ENCODE data around the gene D2HGDH. TPM values are rescaled to one million over a fixed set of nuclear protein-coding genes. Genes with fewer than 3 reads are reported as not detected.
A peak's percentile ranks its signal among the peaks of the same experiment; 100 is the strongest.
"Not testable (repeated sequence)": the region's sequence is repeated elsewhere in the genome, so short reads cannot be mapped to it uniquely, and the experiment has no call there.

D2HGDH gene
- total RNA-seq, 4 donors from 2014 or later = 24.7 to 58.8 (median 43.9) TPM

GRCh38 chr2:241730671-241731293, 3.6 kb upstream of the D2HGDH start:
- Histone ChIP-seq H3K4me3 (no peak overlapping the region), H3K4me1 (peaks cover 0 to 18% (median 6%) of the 10 kb centered on the region in 4 donors), H3K9me3 (no peaks in the 10 kb centered on the region), H3K36me3 (peaks cover 0 to 19% (median 0%) of the 10 kb centered on the region in 3 donors), H3K27me3 (no peaks in the 10 kb centered on the region), H3K27ac (no peak overlapping the region)
- DNase-seq (ENCODE audit: low spot score in 2 of 2) = no peak
- TF ChIP-seq EP300 (IDR thresholded peaks at IDR 0.05) = no peak
- TF ChIP-seq, protein P1, sequence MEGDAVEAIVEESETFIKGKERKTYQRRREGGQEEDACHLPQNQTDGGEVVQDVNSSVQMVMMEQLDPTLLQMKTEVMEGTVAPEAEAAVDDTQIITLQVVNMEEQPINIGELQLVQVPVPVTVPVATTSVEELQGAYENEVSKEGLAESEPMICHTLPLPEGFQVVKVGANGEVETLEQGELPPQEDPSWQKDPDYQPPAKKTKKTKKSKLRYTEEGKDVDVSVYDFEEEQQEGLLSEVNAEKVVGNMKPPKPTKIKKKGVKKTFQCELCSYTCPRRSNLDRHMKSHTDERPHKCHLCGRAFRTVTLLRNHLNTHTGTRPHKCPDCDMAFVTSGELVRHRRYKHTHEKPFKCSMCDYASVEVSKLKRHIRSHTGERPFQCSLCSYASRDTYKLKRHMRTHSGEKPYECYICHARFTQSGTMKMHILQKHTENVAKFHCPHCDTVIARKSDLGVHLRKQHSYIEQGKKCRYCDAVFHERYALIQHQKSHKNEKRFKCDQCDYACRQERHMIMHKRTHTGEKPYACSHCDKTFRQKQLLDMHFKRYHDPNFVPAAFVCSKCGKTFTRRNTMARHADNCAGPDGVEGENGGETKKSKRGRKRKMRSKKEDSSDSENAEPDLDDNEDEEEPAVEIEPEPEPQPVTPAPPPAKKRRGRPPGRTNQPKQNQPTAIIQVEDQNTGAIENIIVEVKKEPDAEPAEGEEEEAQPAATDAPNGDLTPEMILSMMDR (IDR thresholded peaks at IDR 0.05) = no peak
- no peak for TF ChIP-seq POLR2A (IDR thresholded peaks at IDR 0.05)
- WGBS, 2 donors = 81 to 85% methylated on average over 12 of the region's 12 CpGs

- peaks cover 0 to 25% (median 7%) of the 10 kb centered on the region in 4 donors for H3K4me1 ChIP-seq
- not testable (repeated sequence) for H3K36me3 ChIP-seq, H3K9me3 ChIP-seq, H3K27me3 ChIP-seq
- 48 to 66% methylated on average over 16 to 24 of the region's 26 CpGs for WGBS, 2 donors
- peak overlapping the region in 1 of 4 donors; percentile 22 for H3K4me3 ChIP-seq
- H3K27ac ChIP-seq = peak overlapping the region in 2 of 4 donors; percentile 15 to 34
- DNase-seq (ENCODE audit: low spot score in 2 of 2) = peak in 1 of 2 donors; percentile 55
- TF ChIP-seq, protein P1 (IDR thresholded peaks at IDR 0.05) = peak; percentile 42 to 65 (median 47)
Measured at GRCh38 chr2:241732513-241733186, 1.8 kb upstream of the D2HGDH start.

DNA sequence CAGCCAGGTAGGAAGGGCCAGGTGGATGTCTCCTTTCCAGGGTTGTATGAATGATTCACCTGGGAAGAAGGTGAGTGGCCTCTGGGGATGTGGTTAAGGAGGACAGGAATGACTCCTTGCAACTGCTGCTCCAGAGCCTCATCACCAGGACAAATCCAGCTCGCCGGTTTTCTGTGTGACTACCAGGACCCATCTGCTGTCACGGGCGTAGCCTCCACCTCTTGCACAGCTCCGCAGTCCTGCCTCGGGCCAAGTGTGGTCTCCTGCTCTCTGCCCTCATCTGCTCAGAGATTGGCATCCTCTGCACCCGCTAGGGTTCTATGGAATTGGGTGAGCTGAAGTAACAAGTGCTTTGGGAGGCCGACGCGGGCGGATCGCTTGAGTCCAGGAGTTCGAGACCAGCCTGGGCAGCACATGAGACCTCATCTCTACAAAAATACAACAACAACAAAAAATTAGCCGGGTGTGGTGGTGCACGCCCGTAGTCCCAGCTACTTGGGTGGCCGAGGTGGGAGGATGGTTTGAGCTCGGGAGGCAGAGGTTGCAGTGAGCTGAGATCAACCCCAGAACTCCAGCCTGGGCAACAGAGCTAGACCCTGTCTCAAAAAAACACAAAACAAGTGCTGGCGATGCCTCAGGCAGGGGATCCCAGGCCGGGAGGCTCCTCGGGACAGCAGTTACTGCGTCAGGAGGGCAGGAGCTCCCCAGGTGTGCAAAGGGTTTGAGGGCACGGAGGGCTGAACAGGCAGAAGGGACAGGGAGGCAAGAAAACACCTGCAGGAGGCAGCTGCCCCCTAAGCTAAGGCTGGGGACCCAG, 831 bp upstream of the D2HGDH start:
- no peaks in the 10 kb centered on the region for H3K27me3 ChIP-seq
- peaks cover 0 to 28% (median 7%) of the 10 kb centered on the region in 4 donors for H3K4me1 ChIP-seq
- H3K9me3 ChIP-seq = no peaks in the 10 kb centered on the region
- peak overlapping the region; percentile 66 to 90 (median 74) for H3K27ac ChIP-seq
- H3K4me3 ChIP-seq = peak overlapping the region; percentile 66 to 95 (median 90)
- no peak for DNase-seq (ENCODE audit: low spot score in 2 of 2)
- 80 to 84% methylated on average over 23 of the region's 23 CpGs for WGBS, 2 donors
- H3K36me3 ChIP-seq = peaks cover 0 to 9% (median 0%) of the 10 kb centered on the region in 3 donors
- TF ChIP-seq EP300 (IDR thresholded peaks at IDR 0.05) (no peak), POLR2A (IDR thresholded peaks at IDR 0.05) (no peak)
- TF ChIP-seq, protein P1 (IDR thresholded peaks at IDR 0.05) = no peak

DNA sequence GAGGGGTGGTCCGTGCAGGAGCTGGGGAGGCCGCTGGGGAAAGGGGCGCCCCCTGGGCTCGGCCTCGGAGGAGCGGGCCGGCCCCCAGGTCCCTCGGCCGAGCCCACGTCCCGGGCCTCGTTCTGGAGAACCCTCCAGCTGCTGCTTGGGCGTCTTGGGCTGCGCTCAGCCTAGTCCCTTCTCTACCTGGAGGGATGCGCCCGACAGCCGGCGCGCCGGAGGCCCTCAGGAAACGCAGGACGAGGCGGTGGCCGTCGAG, 293 bp upstream of the D2HGDH start:
- no peaks in the 10 kb centered on the region for H3K27me3 ChIP-seq
- H3K27ac ChIP-seq = peak overlapping the region; percentile 66 to 90 (median 74)
- WGBS, 2 donors = 0 to 2% methylated on average over 13 to 22 of the region's 25 CpGs
- TF ChIP-seq POLR2A (IDR thresholded peaks at IDR 0.05) (no peak), EP300 (IDR thresholded peaks at IDR 0.05) (no peak)
- TF ChIP-seq, protein P1 (IDR thresholded peaks at IDR 0.05) = no peak
- no peaks in the 10 kb centered on the region for H3K9me3 ChIP-seq
- no peak for DNase-seq (ENCODE audit: low spot score in 2 of 2)
- peaks cover 0 to 15% (median 0%) of the 10 kb centered on the region in 3 donors for H3K36me3 ChIP-seq
- H3K4me3 ChIP-seq = peak overlapping the region; percentile 66 to 95 (median 90)
- peaks cover 0 to 28% (median 7%) of the 10 kb centered on the region in 4 donors for H3K4me1 ChIP-seq
